WI38 (cell line): ENCODE measurements around the gene GALP.
"Not testable (repeated sequence)": the region's sequence is repeated elsewhere in the genome, so short reads cannot be mapped to it uniquely, and the experiment has no call there.

Experiments used
- H3K4me3 ChIP-seq: 2 replicates; pipeline ENCODE4 v1.5.1; 2011; ENCODE audit warnings: low read depth, mild to moderate bottlenecking, control low read depth, low read length
- TF ChIP-seq, protein P1 (sequence below): IDR thresholded peaks from 2 replicates; pipeline ENCODE4 v1.5.1; 2012; ENCODE audit warnings: low read depth, mild to moderate bottlenecking, control low read depth, low read length

The GALP gene

DNA sequence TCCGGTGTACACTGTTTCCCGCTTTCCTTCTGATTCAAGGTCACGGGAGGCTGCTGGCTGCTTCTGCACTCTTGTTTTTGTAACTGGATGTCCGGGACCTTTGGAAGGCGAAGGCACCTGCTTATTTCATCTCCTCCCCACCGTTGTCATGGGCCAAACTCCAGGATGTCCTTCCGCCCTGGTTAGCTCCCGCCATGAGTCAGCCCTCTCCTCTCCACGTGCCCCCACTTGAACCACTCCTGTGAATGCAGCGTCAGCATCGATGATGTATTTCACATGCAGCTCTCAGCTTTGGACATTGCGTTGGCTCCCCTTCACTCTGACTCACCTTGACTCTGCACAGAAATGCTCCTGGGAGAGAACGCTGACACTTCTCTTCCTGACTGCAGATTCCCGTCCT lies 5.5 kb upstream of the GALP start:
- no peak overlapping the region for H3K4me3 ChIP-seq
- TF ChIP-seq, protein P1, sequence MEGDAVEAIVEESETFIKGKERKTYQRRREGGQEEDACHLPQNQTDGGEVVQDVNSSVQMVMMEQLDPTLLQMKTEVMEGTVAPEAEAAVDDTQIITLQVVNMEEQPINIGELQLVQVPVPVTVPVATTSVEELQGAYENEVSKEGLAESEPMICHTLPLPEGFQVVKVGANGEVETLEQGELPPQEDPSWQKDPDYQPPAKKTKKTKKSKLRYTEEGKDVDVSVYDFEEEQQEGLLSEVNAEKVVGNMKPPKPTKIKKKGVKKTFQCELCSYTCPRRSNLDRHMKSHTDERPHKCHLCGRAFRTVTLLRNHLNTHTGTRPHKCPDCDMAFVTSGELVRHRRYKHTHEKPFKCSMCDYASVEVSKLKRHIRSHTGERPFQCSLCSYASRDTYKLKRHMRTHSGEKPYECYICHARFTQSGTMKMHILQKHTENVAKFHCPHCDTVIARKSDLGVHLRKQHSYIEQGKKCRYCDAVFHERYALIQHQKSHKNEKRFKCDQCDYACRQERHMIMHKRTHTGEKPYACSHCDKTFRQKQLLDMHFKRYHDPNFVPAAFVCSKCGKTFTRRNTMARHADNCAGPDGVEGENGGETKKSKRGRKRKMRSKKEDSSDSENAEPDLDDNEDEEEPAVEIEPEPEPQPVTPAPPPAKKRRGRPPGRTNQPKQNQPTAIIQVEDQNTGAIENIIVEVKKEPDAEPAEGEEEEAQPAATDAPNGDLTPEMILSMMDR, result no peak

GRCh38 chr19:56174086-56174485 lies 1.7 kb upstream of the GALP start:
- TF ChIP-seq, protein P1, result no peak
- no peak overlapping the region for H3K4me3 ChIP-seq

DNA sequence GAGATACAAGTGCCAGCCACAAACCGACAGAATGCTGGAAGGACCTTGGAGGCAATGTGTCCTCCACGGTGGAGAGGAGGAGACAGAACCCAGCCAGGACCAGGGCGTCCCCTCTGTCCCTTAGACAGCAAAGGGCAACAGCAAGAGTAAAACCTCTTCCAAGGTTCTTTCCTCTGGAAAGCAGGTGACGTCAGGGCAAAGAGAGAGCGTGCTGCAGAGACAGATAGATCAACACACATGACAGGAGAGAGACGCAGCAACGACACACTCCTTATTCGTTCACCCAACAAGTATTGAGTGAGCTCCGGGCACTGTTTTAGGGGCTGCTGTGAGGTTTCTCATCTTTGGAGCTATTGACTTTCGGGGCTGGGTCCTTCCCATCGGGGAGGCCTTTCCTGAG lies 1.3 kb upstream of the GALP start:
- TF ChIP-seq, protein P1, result no peak
- no peak overlapping the region for H3K4me3 ChIP-seq

GRCh38 chr19:56176310-56176709 lies 502 bp downstream of the GALP start:
- not testable (repeated sequence) for H3K4me3 ChIP-seq

DNA sequence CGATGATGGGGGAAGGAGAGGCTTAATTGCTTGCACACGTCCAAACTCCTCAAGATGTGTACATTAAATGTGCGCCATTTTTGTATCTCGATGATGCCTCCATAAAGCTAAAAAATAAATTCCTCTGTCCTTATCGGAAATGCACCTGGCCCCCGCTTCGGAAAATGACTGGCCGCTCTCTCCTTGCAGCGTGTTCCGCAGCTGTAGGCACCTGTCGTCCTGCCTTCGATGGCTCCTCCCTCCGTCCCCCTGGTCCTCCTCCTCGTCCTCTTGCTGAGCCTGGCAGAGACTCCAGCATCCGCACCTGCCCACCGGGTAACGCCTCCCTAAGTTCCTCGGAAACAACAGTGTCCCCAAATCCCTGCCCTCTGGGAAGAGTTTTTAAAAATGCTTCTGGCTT lies 1.1 kb downstream of the GALP start:
- TF ChIP-seq, protein P1, result no peak
- H3K4me3 ChIP-seq, result no peak overlapping the region

GRCh38 chr19:56177564-56178243 lies 1.9 kb downstream of the GALP start:
- TF ChIP-seq, protein P1, result no peak
- H3K4me3 ChIP-seq, result no peak overlapping the region

- TF ChIP-seq, protein P1, result no peak
- H3K4me3 ChIP-seq, result no peak overlapping the region
Measured at GRCh38 chr19:56189785-56190184, 14.0 kb downstream of the GALP start.

DNA sequence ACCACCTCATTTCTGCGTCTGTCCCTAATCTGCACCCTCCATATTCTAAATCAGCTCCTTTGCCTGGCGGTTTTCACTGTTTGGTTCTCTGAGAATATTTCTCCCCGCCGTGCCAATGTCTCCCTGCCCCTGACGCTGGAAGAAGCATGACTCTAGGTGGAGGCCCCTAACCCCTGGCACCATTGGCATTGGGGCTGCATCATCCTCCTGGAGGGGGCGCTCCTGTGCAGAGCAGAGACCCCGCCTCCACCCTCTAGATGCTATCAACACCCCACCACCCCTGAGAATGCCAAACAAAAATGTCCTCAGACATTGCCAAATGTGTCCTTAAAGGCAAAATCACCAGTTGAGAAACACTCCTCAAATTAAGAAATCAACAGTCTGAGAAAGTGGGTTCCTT lies 15.3 kb downstream of the GALP start:
- TF ChIP-seq, protein P1, result no peak
- H3K4me3 ChIP-seq, result no peak overlapping the region
